ENCODE results near the gene ALG5.

- TF ChIP-seq, protein P1, sequence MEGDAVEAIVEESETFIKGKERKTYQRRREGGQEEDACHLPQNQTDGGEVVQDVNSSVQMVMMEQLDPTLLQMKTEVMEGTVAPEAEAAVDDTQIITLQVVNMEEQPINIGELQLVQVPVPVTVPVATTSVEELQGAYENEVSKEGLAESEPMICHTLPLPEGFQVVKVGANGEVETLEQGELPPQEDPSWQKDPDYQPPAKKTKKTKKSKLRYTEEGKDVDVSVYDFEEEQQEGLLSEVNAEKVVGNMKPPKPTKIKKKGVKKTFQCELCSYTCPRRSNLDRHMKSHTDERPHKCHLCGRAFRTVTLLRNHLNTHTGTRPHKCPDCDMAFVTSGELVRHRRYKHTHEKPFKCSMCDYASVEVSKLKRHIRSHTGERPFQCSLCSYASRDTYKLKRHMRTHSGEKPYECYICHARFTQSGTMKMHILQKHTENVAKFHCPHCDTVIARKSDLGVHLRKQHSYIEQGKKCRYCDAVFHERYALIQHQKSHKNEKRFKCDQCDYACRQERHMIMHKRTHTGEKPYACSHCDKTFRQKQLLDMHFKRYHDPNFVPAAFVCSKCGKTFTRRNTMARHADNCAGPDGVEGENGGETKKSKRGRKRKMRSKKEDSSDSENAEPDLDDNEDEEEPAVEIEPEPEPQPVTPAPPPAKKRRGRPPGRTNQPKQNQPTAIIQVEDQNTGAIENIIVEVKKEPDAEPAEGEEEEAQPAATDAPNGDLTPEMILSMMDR (IDR thresholded peaks at IDR 0.05): no peak
- TF ChIP-seq POLR2A (IDR thresholded peaks at IDR 0.05): no peak
- TF ChIP-seq EP300 (IDR thresholded peaks at IDR 0.05; ENCODE audit: low read depth): no peak
- no peak for TF ChIP-seq POLR2AphosphoS5 (IDR thresholded peaks at IDR 0.05)
These were observed 19.6 kb downstream of the ALG5 start for GRCh38 chr13:36979361-36980050.

Data from transverse colon (tissue), 4 donors.